HG02678 (cell line): ENCODE measurements around the gene EFCAB10.

Source experiments
- ATAC-seq: cut with Tn5 transposase; IDR thresholded peaks from one replicate; pipeline ENCODE4 v1.9.1; 2021; ENCODE audit warnings: mild to moderate bottlenecking, moderate library complexity; ENCODE audit not compliant: unreplicated experiment

The EFCAB10 gene, protein sequence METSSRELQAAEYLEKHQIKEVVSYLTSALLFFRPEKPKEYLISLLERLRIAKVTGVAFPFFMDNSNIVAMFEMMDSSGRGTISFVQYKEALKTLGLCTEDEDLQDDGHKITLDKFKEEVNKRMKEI

GRCh38 chr7:105581066-105581811, at the start of gene EFCAB10:
EFCAB10 (minus strand) TSS chr7:105581493; CDS start chr7:105581463, 30 bp downstream.
- ATAC-seq, result peak; percentile 86

DNA sequence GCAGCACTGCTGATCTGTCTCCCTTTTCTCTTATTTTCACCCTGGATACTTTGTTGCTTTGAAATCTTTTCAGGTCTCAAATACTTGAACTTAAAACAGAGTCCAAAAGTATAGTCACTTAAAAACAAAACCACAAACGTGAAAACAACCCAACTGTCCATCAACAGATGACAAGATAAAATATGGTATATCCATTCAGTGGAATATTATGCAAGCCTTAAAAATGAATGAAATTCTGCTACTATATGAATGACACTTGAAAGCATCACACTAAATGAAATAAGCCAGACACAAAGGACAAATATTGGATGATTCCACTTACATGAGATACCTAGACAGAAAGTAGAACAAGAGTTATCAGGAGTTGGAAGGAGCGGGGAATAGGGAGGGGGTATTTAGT, 44.7 kb upstream of the EFCAB10 start:
- no peak for ATAC-seq

- ATAC-seq, result no peak
Measured at GRCh38 chr7:105623906-105624305, 42.6 kb upstream of the EFCAB10 start.

GRCh38 chr7:105623378-105623777, 42.1 kb upstream of the EFCAB10 start:
- no peak for ATAC-seq

DNA sequence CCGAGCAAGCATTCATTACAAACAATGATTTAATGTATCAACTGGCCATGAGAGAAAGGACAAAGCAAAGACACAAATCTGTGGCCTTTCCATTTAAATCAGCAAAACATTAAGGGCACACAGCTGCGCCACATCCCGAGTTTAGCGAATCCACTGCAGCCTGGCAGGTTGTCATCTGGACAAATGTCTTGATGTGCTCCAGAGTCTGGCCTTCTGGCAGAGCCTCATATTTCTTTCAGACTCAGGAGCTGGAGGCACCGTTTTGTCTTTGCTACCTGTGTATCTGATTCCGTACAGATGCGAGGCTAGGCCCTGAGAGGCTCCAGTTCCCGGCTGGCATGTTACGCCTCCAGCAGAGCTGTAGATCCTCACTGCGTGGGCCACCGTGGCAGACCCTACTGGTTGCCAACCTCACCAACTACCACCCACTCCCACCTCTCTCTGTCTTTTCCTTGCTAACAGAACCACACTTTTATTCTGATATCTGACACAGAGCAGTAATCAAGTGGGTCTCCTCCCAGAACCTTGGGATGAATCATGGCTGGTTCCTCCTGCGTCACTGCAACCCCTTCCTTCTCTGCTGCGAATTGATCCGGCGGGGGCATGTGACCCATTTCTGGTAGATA, 40.9 kb upstream of the EFCAB10 start:
- no peak for ATAC-seq

GRCh38 chr7:105621617-105622016, 40.3 kb upstream of the EFCAB10 start:
- ATAC-seq, result no peak

DNA sequence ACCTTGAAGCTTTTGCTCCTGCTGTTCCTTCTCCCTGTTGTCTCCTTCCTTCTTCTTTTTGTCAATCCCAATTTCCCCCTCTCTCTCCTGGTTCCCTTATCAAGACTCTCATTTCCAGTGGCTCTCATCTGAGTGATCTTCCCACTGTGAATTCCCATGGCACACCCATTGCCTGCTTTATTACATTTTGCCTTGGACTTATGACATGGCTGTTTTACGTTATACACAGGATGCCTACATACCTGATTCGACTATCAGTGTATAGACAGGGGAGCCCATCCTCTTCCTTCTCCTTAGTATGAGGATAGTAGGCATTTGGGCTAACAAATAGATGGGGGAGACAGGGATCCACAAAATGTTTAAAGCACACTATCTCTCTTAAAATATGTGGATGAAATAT, 39.9 kb upstream of the EFCAB10 start:
- ATAC-seq, result no peak

GRCh38 chr7:105619590-105619989, 38.3 kb upstream of the EFCAB10 start:
- ATAC-seq, result no peak

DNA sequence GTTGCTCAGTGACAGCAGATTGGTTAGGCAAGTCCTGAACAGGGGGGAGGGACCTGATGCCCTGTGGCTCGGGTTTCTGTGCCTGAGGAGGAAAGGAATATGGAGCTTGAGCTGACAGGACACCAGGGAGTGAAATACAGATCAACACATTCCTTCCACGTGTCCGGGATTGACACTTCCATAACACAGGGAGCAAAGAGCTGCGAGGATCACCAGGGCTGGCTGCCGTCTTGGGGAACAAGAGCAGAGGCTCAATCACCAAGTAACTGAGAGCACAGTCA, 36.7 kb upstream of the EFCAB10 start:
- no peak for ATAC-seq

DNA sequence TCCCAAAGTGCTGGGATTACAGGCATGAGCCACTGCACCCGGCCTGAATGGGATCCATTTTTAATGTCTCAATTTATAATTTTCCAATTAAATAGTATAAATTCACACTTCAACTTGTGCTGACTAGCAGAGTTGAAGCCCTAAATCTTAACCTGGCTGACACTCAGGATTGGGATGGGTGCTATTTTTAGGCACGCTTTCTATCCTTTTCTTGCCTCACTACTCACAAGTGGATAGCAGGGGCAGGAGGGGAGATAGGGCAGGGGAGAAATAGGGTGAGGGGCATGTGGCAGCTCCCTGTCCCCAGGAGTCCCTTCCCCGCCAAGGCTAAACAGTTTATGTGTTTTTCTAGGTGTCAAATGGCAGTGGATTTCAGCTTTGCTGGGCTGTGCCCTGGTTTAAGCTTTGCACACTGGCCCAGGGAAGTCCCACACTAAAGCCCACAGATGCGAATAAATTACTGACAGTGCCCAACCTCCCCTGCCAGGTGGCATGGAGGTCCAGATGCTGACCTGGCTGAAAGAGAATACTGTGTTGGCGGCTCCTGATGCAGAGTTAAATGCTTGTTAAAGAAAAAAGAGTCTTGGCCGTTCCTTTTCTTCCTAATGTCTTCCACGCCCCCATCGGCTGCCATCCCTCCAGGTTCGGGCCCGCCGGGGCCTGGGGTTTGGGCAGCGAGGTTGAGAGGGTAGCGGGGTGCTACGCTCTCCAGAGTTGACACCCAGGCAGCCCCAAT, 36.2 kb upstream of the EFCAB10 start:
- no peak for ATAC-seq

- no peak for ATAC-seq
Measured at GRCh38 chr7:105614341-105614840, 33.1 kb upstream of the EFCAB10 start.

GRCh38 chr7:105613611-105614330, 32.5 kb upstream of the EFCAB10 start:
- no peak for ATAC-seq

GRCh38 chr7:105612806-105613205, 31.5 kb upstream of the EFCAB10 start:
- no peak for ATAC-seq

- no peak for ATAC-seq
Measured at GRCh38 chr7:105611856-105612775, 30.8 kb upstream of the EFCAB10 start.

DNA sequence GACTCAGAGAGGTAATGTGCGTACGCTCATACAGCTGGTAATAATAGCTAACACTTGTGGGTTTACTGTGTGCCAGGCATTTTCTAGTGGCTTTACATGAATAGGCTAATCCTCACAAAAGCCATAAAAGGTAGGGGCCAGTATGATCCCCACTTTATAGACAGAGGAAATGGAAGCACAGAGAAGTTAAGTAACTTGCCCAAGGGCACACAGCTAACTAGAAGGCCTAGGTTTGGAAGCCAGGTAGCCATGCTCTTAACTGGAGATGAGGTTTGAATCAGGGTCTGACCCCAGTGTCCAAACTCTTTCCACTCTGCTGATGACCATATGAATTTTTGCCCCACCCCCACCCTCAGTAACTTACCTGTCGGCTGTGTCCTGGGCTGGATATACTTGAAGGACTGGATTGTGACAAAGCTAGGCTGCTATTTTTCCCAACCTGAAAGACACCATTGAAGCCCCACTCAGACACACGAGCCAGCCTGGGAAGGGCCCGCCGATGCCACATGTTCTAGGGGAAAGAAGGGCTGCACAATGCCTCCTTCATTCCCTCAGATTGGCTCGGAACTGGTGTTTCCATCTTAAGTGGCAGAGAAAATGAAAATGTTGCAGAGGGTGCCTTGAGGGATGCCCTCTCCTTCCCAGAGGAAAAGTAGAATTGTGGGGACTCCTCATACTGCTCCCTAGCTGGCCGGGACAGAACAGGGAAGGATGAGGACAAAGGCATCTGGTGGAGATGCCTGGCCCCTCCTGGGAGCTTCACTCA, 29.1 kb upstream of the EFCAB10 start:
- ATAC-seq, result no peak

DNA sequence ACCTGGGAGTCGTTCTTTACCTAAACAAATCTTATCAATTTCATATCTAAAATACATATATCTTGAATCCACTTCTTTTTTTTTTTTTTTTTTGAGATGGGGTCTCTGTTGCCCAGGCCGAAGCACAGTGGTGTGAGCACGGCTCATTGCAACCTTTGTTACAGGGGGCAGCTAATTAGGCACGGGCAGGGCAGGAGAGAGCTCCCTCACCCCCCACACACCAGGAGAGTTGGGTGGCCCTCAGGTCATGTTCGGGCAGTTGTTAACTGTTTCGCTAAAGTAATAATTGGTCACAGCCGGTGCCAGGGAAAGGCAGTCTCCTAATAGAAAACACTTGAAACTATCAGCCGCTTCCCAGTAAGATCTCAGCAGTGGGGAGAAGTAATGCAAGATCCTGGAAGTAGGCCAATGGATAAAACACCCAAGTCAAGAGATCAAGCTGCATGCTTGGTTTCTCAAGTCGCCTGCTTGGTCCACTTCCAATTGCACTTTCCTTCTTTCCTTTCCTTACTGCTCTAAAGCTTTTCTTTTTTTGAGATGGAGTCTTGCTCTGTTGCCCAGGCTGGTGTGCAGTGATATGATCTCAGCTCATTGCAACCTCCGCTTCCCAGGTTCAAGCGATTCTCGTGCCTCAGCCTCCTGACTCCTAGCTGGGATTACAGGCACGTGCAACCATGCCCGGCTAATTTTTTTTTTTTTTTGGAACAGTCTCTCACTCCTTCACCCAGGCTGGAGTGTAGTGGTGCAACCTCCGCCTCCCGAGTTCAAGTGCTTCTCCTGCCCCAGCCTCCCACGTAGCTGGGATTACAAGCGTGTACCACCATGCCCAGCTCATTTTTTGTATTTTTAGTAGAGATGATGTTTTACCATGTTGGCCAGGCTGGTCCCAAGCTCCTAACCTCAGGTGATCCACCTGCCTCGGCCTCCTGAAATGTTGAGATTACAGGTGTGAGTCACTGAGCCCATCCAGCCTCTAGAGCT, 21.3 kb upstream of the EFCAB10 start:
- ATAC-seq, result no peak

DNA sequence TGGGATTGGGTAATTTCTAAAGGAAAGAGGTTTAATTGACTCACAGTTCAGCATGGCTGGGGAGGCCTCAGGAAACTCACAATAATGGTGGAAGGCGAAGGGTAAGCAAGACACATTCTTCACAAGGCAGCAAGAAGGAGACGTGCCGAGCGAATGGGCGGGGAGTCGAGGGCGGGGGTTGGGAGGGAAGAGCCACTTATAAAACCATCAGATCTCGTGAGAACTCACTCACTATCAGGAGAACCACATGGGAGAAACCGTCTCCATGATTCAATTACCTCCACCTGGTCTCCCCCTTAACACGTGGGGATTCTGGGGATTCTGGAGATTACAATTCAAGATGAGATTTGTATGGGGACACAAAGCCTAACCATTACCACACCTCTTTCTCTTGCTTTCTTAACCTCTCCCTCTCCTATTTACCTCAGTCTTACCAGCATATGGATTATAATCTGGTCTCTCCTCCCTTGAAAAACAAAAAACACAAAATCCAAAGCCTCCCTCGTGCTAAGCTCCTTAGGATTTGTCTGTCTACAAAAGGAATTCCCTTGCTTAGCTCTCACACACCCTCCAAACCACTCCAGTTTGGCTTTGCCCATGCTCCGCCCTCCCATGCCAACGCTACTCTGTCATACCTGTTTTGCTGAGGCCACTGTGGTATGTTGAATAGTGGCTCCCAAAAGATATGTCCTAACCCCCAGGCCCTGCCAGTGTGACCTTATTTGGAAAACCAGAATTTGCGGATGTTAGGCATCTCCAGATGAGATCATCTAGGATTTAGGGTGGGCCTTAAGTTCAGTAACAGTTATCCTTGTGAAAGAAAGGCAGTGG, 19.6 kb upstream of the EFCAB10 start:
- ATAC-seq, result no peak
